HG02943 (cell line): Measurements from ENCODE around the gene PET100.

Source experiments
- ATAC-seq: cut with Tn5 transposase; IDR thresholded peaks from one replicate; pipeline ENCODE4 v1.9.1; 2021; ENCODE audit warnings: mild to moderate bottlenecking, low read depth, moderate library complexity; ENCODE audit not compliant: unreplicated experiment

Gene PET100

GRCh38 chr19:7629347-7630054 is at the start of gene PET100, which contains the start of gene XAB2:
TSS of gene PET100 (plus strand) at chr19:7629793. CDS start at chr19:7629834, 41 bp downstream.
TSS of gene XAB2 (minus strand) at chr19:7629545. CDS start at chr19:7629527, 18 bp downstream.
- ATAC-seq, result peak; percentile 91

GRCh38 chr19:7582446-7582845 is 47.1 kb upstream of the PET100 start:
- ATAC-seq, result no peak

GRCh38 chr19:7589822-7590221 is 39.8 kb upstream of the PET100 start:
- ATAC-seq, result no peak

- no peak for ATAC-seq
Observed at GRCh38 chr19:7590256-7590655, 39.3 kb upstream of the PET100 start.

GRCh38 chr19:7595466-7596133 is 34.0 kb upstream of the PET100 start, which contains the start of gene CAMSAP3:
TSS of gene CAMSAP3 (plus strand) at chr19:7595863. CDS start at chr19:7596003, 140 bp downstream.
- ATAC-seq, result no peak

- no peak for ATAC-seq
Observed at GRCh38 chr19:7596211-7596937, 33.2 kb upstream of the PET100 start.

- no peak for ATAC-seq
Observed at GRCh38 chr19:7597689-7598088, 31.9 kb upstream of the PET100 start.

- ATAC-seq, result no peak
Observed at GRCh38 chr19:7598180-7598579, 31.4 kb upstream of the PET100 start.

GRCh38 chr19:7600721-7601120 is 28.9 kb upstream of the PET100 start:
- ATAC-seq, result no peak

GRCh38 chr19:7602240-7602934 is 27.2 kb upstream of the PET100 start:
- ATAC-seq, result no peak

GRCh38 chr19:7602935-7603497 is 26.6 kb upstream of the PET100 start:
- ATAC-seq, result no peak

- no peak for ATAC-seq
Observed at GRCh38 chr19:7603919-7604318, 25.7 kb upstream of the PET100 start.

GRCh38 chr19:7605490-7606222 is 23.9 kb upstream of the PET100 start:
- ATAC-seq, result no peak

GRCh38 chr19:7606289-7606688 is 23.3 kb upstream of the PET100 start:
- no peak for ATAC-seq

- ATAC-seq, result no peak
Observed at GRCh38 chr19:7607212-7607873, 22.2 kb upstream of the PET100 start.

GRCh38 chr19:7607874-7608560 is 21.6 kb upstream of the PET100 start:
- ATAC-seq, result no peak

GRCh38 chr19:7610491-7611240 is 18.9 kb upstream of the PET100 start:
- ATAC-seq, result no peak
